NCI-H2227 treated with DMSO at 0.1 percent for 48 hours (cell line): ENCODE results near the gene MGAT5.
"Not testable (repeated sequence)": the region's sequence is repeated elsewhere in the genome, so short reads cannot be mapped to it uniquely, and the experiment has no call there.

Experiments
- DNase-seq: peaks from one replicate; lab custom pipeline; 2025; lab: John Stamatoyannopoulos, UW

MGAT5 gene

DNA sequence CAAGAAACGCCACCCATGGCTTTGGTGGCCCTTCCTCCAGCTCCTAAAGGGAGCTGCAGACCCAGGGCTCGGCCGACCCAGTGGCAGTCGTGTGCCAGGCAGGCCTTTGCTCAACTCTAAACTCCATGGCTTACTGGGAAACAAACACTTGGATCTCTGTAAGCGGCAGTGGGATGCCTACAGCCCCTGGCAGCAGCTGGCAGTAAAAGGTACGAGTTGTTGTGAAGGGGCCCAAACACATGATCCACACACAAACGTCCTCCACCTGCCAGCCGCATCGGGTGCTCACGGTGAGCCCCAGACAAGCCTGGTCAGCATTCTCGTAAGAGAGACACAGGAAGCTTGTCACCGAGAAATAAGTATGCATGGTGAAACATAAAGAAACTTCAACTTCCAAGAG is 214.9 kb downstream of the MGAT5 start:
- no peak for DNase-seq

DNA sequence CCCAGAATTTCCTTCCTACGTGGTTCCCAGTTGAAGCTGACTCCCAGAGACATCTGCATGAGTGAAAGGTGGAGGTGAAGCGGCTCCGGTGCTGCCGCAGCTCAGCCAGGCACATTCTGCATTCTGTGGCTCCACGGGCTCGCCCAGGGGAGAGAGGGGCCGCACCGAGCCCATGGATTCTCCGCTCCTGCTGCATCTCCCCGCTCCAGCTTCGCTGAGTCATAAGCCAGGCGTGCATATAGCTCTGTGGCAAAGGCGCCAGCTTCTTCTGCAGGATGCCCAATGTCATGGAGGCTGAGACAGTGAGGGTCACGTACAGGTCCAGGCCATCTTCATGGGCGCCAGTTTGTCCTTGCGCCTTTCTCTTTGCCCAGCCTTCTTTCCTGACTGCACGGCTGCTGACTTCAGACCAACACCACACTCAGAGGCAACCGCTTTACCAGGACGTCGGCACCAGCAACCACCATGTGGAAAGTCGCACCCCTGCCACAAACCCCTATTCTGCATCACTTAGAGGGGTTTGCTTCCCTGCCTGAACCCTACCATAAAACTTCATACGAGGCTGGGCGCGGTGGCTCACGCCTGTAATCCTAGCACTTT is 215.7 kb downstream of the MGAT5 start:
- DNase-seq, result no peak

DNA sequence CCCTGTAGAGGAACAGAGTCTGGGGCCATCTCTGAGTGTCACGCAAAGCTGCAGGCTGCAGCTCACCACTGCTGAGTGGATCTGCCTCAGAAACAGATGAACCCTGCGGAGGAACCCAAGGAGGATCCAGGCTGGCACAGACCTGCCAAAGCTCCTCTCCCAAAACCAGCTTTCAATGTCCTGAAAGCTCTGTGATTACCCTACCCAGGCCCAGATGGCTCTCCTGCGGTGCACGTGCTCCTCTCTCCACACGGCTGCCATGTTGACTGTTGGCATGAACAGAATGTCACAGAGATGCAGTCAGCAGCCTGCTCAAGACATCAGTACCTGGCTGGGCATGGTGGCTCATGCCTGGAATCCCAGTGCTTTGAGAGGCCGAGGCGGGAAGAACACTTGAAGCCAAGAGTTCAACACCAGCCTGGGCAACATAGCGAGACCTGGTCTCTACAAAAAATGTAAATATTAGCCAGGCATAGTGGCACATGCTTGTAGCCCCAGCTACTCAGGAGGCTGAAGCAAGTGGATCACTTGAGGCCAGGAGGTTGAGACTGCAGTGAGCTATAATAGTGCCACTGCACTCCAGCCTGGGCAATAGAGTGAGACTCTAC is 216.8 kb downstream of the MGAT5 start:
- DNase-seq, result no peak

DNA sequence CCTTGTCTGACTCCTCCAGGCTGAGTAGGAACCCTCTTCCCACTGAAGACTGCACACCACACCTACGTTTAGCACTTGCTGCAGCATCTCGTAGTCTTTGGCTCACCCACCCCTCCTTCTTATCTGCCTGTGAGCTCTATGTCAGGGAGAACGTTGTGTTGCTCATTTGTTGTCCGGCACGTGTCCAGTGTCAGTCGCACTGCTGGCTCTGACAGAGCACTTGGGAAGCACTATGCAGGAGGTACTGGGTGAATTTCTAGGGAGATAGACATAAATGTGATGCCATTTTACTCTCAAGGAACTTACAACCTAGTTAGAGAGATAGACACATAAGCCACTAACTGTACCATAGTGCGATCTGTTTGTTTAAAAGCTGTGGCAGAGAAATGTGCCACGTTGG is 223.1 kb downstream of the MGAT5 start:
- not testable (repeated sequence) for DNase-seq

DNA sequence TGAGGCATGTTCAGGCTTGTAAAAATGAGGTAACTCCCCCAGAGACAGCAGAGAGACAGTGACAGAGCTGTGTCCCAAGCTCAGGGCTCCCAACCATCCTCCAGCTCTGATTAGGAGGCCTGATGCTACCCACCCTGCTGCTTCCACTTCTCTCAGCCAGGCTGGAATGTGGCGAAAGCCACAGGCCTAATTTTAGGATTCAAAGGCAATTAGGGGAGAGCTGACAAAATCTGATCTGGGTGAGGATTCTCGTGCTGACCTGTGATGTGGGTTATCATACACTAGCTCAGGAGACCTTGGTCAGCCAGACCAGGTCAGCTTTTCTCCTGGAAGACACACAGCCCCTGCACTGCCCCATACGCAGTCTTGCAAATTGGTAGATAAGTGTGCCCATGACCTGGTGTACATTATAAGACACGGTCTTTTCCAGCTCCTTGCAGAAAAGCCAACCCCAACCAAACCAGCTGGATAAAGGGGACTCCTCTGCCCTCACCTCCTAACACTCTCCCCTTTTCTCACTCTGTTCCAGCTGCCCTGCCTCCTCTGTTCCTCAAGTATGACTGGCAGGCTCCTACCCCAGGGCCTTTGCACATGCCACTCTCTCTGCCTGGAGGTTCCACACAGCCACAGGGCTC is 225.9 kb downstream of the MGAT5 start:
- DNase-seq, result no peak

DNA sequence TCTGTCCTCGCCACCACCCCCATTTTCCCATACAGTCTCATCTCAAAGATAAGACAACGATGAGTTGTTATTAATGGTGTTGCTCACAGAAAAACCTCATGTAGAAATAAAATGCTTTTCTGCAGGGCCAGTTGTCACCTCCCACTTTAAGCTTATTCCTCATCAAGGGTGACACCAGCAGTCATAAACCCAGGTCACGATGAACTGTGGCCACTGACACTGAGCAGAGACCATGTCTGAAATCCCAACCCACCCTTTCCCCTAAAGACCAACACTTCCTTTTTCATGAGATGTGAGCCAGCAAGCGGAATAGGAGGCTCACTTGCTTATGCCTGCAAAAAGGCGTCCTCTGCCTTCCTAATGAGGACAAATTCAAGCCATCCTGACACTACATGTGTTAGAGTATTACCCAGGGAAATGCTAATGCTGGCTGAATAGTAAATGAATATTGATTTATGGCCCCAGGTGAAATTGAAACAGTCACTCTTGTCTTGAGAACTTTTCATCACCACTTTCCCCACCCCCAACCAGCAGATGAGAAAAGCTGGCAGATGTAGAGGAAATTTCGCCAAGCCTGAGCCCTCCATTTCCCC is 228.4 kb downstream of the MGAT5 start:
- DNase-seq, result no peak

DNA sequence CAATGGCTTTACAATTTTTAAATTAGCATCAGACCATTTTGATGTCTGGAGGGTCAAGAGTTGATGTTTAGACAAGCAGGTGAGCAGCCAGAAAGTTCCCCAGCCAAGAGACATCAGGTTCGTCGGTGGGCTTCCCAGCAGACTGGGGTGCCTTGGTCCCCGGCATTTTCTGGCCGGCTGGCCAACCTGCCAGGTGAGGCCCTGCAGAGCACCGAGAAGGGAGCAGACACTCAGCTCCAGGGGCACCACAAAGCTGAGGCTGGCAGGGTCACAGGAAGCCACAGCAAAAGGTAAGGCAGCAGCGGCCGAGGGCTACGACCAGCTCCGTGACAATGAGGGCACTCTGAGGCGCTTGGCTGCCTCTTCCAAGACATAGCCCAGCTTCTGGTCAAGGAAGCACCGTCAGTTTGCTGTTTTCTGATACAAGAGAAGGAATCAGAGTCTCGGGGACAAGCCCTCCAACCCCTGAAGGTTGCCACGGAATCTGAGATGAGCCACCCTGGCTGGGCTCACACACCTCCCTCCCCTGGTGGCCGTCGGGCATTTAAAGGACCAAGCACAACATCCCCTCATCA is 229.0 kb downstream of the MGAT5 start:
- DNase-seq, result no peak

DNA sequence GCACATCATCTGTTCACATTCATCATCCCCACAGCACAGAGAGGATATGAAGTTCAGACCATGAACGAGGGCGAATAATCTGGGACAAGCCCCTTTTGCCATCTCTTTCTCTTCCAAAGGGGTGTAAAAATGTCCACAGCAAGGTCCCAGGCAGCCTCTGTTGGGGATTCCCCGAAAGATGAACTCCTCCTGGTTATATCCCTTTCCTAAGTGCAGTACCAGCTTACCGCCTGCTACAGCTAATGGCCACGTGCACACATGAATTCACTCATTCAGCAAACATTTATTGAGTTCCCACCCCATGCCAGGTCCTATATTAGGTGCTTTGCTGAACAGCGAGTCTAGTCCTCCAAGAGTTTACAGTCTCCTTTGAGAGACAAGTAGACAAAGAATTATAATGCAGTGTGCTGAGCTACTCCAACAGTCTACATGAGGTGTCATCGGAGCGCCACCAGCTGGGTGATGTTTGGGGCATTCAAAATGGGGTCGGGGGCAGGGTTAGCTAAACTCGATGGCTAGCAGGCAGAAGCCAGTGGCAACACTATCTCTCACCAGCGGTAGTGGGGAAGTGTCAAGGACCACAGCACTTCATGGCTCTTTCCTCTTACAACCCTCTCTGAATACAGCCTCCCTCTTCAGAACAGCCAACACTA is 236.0 kb downstream of the MGAT5 start:
- no peak for DNase-seq

DNA sequence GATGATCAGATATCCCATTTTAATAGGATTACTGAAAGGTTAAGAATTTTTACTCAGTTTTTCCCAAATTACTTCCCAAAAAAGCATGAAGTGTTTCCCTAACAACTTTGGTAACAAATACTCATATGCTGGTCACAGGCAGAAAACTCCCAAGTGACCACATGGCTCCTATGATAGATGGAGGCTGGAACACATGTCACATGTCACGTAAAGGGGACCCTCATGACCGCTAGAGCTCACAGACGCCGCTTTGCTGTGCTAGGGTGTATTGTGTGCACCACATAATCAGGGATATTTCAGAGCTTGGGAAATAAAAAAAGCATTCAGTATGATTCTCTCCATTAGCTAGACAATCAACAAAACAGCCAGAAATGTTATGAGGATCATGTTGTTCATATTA is 236.7 kb downstream of the MGAT5 start:
- no peak for DNase-seq

DNA sequence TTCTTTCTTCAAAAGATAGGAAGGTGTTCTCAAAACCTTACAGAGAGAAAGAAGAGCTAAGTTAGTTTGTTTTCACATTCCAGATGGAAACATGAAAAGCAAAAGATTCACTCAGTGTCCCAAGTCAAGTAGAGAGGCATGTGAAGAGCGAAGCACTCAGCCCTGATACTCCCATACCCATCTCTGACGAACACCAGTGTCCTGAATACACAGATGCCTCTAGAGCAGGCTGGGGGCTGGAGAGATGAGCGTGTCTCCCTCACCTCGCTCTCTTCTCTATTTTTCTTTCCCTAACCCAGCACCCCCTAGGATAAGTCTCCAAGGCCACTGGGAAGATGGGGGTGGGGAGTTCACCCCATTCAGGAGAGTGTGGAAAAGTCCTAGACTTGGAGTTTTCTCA is 237.2 kb downstream of the MGAT5 start:
- DNase-seq, result no peak

DNA sequence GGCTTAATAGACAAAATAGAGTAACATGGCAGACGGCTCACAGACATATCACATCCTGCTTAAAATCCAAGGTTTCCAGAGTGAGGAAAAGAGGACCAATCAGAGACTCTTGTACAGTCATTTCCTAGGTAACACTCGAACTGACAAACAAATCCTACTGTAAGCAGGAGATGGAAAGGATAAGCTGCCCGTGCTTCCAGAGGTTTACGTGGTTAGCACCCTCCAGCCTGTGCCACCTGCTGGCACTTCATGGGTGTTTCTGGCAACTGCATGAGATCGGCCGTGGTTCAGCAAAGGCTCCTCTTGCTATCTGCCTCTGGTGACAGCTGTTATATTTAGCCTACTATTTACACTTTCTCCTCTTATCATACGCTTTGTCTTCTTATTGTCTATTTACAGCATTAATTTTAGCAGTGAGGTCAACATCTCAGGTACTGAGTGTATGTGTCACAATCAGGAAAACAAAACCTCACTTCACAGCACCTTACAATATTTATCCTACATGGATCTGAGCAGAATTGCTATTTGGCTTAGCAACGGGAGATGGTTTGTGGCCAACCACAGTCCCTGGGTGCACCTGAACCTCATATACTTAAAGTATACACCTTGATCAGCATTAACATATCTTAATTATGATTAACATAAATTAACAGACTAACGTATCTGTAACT is 238.0 kb downstream of the MGAT5 start:
- peak; percentile 18 for DNase-seq

DNA sequence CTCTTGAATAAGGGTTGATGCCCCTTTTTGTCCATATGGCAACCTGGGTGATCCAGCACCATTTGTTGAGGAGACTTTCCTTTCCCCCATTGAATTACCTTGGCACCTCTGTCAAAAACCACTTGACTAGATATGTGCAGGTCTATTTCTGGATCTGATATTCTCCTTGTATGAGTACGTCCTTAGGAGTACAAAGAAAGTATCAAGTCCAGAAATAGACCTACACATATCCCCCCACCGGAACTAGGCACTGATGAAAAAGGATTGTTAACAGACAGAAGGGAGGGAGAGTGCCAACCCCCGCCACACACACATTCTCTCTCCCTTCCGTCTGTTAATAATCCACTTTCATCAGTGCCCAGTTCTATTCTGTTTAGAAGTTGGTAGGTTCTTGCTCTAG is 239.9 kb downstream of the MGAT5 start:
- DNase-seq, result no peak

DNA sequence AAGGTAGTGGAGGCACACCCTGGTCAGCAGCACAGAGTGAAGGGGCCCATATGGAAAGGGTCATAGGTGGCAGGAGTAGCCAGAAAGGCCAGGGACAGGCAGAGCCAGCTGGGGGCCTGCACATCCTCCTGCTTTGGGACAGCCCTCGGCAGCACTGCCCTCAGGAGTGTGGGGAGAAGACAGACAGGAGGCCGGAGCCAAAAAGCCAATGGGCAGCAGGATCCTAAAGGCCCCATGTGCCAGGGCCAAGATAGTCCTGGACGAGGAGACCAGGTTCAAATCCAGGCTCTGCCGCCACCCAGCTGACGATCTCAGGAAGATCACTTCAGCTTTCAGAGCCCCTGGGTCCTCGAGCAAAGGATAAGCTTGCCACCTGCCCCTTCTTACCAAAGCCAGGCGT is 244.8 kb downstream of the MGAT5 start:
- DNase-seq, result no peak

DNA sequence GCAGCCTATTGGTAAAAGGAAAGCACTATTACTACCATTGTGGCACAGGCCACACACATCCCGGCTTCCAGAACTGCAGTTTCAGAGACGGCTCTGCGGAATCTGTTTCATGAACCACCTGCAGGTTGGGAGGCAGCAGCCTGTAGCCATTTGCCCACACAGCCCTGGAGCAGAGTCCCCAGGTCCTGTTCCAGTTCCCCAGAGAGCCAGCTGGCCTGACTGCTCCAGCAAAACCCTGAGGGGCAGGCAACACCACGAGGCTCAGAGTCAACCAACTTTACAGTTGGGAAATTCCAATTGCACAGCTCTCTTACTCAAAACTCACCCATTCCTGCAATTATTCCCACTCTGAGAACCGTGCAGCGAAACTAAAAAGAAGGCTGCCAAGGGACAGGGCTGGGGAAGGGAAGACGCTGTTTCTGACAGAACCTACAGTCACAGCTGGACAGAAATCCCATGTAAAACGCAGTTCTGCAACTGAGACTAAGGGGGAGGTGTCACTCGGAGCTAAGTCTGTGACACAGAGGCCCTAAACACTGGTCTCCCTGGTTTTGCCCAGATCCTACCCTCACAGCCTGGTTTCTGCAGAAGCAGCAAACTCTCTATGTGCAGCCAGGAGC is 245.5 kb downstream of the MGAT5 start:
- DNase-seq, result no peak

DNA sequence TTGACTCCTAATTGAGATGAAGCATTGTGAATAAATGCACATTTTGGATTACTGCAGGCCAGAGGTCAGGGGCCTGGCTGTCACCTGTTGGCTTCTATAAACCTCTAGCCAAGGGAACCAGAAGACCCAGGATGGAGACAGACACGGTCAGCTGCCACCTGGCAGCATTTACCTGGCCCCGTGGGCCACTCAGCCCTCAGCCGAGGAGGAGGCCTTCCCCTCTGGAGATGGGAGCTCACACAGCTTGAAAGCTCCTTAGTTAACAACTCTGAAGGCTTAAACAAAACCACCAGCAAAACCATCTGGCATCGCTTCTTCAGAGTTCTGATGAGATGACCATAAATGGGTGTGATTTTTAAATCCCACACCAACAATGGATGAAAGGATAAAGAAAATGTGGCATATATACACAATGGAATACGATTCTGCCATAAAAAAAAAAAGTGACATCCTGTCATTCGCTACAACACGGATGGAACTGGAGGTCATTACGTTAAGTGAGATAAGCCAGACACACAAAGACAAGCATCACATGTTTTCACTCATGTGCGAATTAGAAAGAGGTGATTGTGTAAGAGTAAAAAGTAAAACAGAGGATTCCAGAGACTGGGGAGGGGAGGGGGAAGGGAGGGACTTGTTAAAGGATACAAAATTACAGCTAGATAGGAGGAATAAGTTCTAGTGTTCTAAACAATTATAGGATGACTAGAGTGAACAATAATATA is 246.5 kb downstream of the MGAT5 start:
- no peak for DNase-seq

DNA sequence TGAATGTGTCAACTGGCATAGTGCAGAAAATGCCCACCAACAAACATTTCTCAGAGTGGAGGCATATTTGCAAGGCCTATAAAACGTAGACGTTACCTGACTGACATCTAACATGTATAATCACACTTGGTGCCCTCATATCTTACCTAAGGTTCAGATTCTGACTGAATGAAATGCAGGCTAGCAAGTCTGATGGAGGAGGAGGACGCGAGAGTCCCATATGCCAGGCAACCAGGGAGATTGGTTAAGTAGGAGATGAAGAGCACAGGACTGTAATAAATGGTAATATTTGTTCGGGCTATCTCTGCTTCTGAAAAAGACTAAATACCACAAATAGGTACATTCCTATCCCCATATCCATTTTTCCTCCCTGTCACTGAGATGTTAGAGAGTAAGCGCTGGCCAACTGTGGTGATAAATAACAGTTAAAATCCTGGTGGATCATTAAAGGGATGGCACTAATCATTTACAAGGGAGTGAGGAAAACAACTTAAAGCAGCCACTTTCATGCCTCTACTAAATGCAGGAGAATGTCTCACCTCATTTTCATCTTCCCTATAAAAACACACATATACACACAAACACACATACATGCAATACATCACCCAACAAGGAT is 247.7 kb downstream of the MGAT5 start:
- no peak for DNase-seq

DNA sequence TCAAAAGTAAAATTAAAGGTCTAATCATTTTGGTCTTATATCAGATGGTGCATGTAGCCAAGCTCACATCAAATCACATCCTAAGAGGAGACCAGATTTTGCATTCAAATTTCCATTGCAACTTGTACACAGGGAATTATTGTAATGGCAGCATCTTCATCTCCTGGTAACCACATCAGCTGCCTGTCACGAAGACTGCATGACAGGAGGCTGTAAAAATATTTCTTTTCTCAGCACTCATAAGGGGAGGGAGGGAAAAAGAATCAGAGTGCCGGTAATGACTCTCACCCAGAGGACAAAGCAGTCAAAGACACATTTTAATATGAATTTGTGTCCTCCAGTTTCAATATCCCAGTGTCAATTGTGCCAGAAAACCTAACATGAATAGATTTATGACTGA is 248.2 kb downstream of the MGAT5 start:
- peak; percentile 16 for DNase-seq
